Measurements from ENCODE around the gene ULK2.

The ULK2 gene

DNA sequence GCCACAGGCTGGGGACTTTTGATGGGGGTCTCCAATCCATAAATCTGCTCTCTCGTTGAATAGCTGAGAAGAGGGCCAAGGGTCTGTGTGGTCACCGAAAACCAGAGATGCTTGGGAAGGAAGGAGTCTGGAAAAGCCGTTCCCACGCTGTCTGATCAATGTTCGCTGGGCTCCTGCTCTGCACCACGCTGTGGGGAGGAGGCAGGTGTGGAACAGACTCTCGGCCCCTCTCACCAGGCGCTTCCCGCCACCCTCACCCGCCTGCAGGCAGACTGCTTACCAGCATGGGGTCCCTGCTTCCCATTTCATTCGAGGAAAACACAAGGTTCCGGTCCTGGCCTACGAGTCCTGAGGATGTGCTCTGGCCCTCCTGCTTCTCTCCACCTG is 118.9 kb downstream of the ULK2 start:
- TF ChIP-seq ZNF24 (tag by site-specific recombination; IDR thresholded peaks at IDR 0.05) (no peak), ZNF571 (tag by site-specific recombination; IDR thresholded peaks at IDR 0.05) (no peak), ZIC2 (tag by site-specific recombination; IDR thresholded peaks at IDR 0.05) (no peak)
- TF ChIP-seq, protein P1, sequence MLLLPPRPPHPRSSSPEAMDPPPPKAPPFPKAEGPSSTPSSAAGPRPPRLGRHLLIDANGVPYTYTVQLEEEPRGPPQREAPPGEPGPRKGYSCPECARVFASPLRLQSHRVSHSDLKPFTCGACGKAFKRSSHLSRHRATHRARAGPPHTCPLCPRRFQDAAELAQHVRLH (tag by site-specific recombination; IDR thresholded peaks at IDR 0.05): no peak
- CTCF ChIA-PET: interaction anchor here (0.6 to 1.6 kb wide), 3 partner anchors 13 to 328 kb away, joined by 3 to 13 read pairs (median 4); no protein-coding TSS in a partner anchor
- Histone ChIP-seq H3K4me3 (ENCODE audit: low read depth, low read length) (no peak overlapping the region), H3K36me3 (ENCODE audit: control insufficient read depth in 2 of 2, insufficient read depth in 1 of 2, low read length in 2 of 2) (no peaks in the 10 kb centered on the region), H3K9me3 (ENCODE audit: control insufficient read depth, insufficient read depth, low read depth, low read length) (no peaks in the 10 kb centered on the region), H3K27ac (ENCODE audit: extremely low read depth, low read depth, low read length) (no peak overlapping the region), H3K4me1 (ENCODE audit: control insufficient read depth, insufficient read depth, low read length) (peaks cover 3% of the 10 kb centered on the region; the same call in 1 of the 2 replicates)
- POLR2A ChIA-PET: no interaction called here

DNA sequence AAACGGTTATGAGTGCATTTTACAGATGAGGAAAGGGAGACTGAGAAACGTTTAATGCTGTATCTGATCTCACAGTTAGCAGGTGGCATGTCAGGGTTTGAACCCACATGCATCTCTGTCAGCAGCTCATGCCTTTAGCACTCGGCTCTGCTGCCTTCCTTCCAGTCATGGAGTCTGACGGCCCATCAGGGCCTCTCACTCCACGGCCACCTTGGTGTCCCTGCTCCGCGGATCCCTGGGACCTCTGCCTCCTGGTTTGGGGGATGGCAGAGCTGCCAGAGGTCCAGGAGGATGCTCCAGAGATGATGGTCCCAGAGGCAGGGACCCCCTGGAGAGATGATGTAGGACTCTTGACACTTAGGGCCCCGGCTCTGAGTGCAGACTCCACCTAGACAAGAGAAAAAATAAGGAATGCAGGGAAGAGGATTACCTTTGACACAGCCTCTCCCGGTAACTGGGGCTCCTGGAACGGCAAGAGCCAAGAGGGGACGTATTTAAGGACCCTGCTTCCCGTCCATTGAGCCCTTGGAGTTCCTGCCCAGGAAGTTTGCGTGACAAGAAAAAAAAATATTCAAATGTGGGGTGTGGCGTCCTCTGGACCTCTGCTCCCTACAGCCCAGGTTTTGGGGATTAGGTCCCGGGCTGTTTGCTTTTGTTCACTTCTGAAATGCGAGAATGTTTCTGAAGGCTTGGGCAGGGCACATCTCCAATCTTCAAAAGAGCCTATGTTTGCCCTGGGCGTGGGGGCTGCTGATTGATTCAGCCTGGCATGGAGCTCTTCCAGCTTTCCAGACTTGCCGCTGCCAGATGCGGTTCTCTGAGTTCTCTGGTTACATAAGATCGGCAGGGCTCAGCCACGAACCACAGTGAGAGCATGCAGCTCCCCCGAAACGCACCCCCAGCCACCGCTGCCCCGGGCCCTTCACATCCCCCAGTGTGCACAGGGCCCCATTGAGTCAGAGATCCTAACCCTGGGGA is 119.6 kb downstream of the ULK2 start, which contains the start of gene ALDH3A1:
ALDH3A1 (minus strand) TSS at position 470 of the 978 bp plus-strand sequence. CDS start 3,169 bp downstream, outside the sequence.
- no peaks in the 10 kb centered on the region for H3K36me3 ChIP-seq (ENCODE audit: control insufficient read depth in 2 of 2, insufficient read depth in 1 of 2, low read length in 2 of 2)
- ChIA-PET POLR2A (no interaction called here), CTCF (interaction anchor here (0.6 to 1.6 kb wide), 6 partner anchors 14 to 321 kb away, joined by 3 to 13 read pairs (median 4); no protein-coding TSS in a partner anchor)
- no peak within 1 kb of the TSS for H3K27ac ChIP-seq (ENCODE audit: extremely low read depth, low read depth, low read length)
- peaks cover 3% of the 10 kb centered on the region; the same call in 1 of the 2 replicates for H3K4me1 ChIP-seq (ENCODE audit: control insufficient read depth, insufficient read depth, low read length)
- H3K4me3 ChIP-seq (ENCODE audit: low read depth, low read length): no peak within 1 kb of the TSS
- TF ChIP-seq GLI2 (tag by site-specific recombination; IDR thresholded peaks at IDR 0.05; ENCODE audit: borderline replicate concordance, low read depth) (no peak), ZBTB17 (tag by site-specific recombination; IDR thresholded peaks at IDR 0.05) (0 out of 2 replicates have a peak, but pooled peaks have one; percentile 23), ZNF830 (tag by site-specific recombination; IDR thresholded peaks at IDR 0.05; ENCODE audit: low read depth) (no peak), ZXDB (tag by site-specific recombination; IDR thresholded peaks at IDR 0.05) (no peak), YY1 (tag by site-specific recombination; IDR thresholded peaks at IDR 0.05) (no peak)
- TF ChIP-seq, protein P2, sequence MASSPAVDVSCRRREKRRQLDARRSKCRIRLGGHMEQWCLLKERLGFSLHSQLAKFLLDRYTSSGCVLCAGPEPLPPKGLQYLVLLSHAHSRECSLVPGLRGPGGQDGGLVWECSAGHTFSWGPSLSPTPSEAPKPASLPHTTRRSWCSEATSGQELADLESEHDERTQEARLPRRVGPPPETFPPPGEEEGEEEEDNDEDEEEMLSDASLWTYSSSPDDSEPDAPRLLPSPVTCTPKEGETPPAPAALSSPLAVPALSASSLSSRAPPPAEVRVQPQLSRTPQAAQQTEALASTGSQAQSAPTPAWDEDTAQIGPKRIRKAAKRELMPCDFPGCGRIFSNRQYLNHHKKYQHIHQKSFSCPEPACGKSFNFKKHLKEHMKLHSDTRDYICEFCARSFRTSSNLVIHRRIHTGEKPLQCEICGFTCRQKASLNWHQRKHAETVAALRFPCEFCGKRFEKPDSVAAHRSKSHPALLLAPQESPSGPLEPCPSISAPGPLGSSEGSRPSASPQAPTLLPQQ (tag by site-specific recombination; IDR thresholded peaks at IDR 0.05): no peak
- TF ChIP-seq, protein P3, sequence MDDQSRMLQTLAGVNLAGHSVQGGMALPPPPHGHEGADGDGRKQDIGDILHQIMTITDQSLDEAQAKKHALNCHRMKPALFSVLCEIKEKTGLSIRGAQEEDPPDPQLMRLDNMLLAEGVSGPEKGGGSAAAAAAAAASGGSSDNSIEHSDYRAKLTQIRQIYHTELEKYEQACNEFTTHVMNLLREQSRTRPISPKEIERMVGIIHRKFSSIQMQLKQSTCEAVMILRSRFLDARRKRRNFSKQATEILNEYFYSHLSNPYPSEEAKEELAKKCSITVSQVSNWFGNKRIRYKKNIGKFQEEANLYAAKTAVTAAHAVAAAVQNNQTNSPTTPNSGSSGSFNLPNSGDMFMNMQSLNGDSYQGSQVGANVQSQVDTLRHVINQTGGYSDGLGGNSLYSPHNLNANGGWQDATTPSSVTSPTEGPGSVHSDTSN (CRISPR knock-in tag; IDR thresholded peaks at IDR 0.05): no peak
- H3K9me3 ChIP-seq (ENCODE audit: control insufficient read depth, insufficient read depth, low read depth, low read length): no peaks in the 10 kb centered on the region

DNA sequence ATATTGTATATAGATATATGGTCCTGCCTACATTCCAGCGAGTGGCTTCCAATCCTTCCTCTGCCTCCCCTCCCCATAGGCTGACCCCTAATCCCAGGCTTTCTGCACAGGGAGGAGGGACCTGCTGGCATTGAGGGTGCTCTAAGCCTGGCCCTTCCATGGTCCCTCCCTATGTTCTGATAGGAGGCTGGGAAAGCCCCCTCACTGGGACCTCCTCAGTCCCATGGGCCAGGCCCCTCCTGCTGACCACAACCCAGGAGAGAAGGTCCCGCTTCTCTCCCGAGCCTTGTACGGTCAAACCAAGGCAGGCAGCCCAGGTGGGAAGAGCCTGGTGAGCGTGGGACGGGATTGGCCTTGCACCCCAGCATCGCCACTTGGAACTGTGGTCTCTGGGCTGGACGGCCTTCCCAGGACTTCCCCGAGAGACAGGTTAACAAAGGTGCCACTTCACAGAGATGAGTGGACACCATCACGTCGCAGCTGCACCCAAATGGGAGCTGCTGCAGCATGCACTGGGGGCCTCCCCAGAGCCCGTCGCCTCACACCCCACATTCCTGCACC is 120.5 kb downstream of the ULK2 start:
- ChIA-PET POLR2A (no interaction called here), CTCF (interaction anchor here (0.6 to 7.3 kb wide), 5 partner anchors 14 to 384 kb away, joined by 3 to 80 read pairs (median 5); partner anchors contain the start of gene B9D1)
- no peak overlapping the region for H3K27ac ChIP-seq (ENCODE audit: extremely low read depth, low read depth, low read length)
- H3K4me1 ChIP-seq (ENCODE audit: control insufficient read depth, insufficient read depth, low read length): peaks cover 3% of the 10 kb centered on the region; the same call in 1 of the 2 replicates
- TF ChIP-seq ZNF155 (tag by site-specific recombination; IDR thresholded peaks at IDR 0.05) (no peak), ZNF404 (tag by site-specific recombination; IDR thresholded peaks at IDR 0.05) (no peak), ZNF335 (tag by site-specific recombination; conservative IDR thresholded peaks at IDR 0.05) (no peak), ZNF341 (tag by site-specific recombination; IDR thresholded peaks at IDR 0.05; ENCODE audit: low read depth) (peak; percentile 59)
- H3K36me3 ChIP-seq (ENCODE audit: control insufficient read depth in 2 of 2, insufficient read depth in 1 of 2, low read length in 2 of 2): no peaks in the 10 kb centered on the region
- H3K4me3 ChIP-seq (ENCODE audit: low read depth, low read length): no peak overlapping the region
- no peaks in the 10 kb centered on the region for H3K9me3 ChIP-seq (ENCODE audit: control insufficient read depth, insufficient read depth, low read depth, low read length)
